DND-41 (cell line): ENCODE results near the gene SLC23A1.
A peak's percentile ranks its signal among the peaks of the same experiment; 100 is the strongest.

ENCODE experiments used
- ATAC-seq: fragments of 200-7000 bp; cut with Tn5 transposase; 3 replicates; pipeline ENCODE4 v1.9.1; 2021; ENCODE audit warnings: low read depth; ENCODE audit not compliant: insufficient read depth
- DNase-seq: peaks from one replicate; pipeline ENCODE4 v3.0.0-alpha.2; 2020
- H2AFZ ChIP-seq: 2 replicates; pipeline ENCODE4 v1.6.0; 2012; ENCODE audit warnings: low read depth, low read length
- H3K27ac ChIP-seq: 2 replicates; pipeline ENCODE4 v1.5.1; 2012; ENCODE audit warnings: low read length, inconsistent platforms
- H3K27me3 ChIP-seq: fragments of 200-600 bp; sonication (generic); 2 replicates; pipeline ENCODE4 v1.6.0; 2012; ENCODE audit warnings: low read length, mild to moderate bottlenecking, inconsistent platforms; ENCODE audit not compliant: insufficient read depth, poor library complexity
- H3K36me3 ChIP-seq: 2 replicates; pipeline ENCODE4 v1.5.1; 2012; ENCODE audit warnings: low read length, inconsistent platforms; ENCODE audit not compliant: insufficient read depth
- H3K4me1 ChIP-seq: 2 replicates; pipeline ENCODE4 v1.5.1; 2012; ENCODE audit warnings: mild to moderate bottlenecking, low read length; ENCODE audit not compliant: insufficient read depth
- H3K4me2 ChIP-seq: 2 replicates; pipeline ENCODE4 v1.6.0; 2012; ENCODE audit warnings: mild to moderate bottlenecking, moderate library complexity, low read length, inconsistent platforms; ENCODE audit not compliant: insufficient read depth
- H3K4me3 ChIP-seq, 2 experiments: fragments of 200-600 bp in 1 of 2; shearing (Covaris generic) in 1 of 2; 2 replicates each; pipeline ENCODE4 v1.5.1; 2012 to 2016; ENCODE audit warnings: inconsistent platforms in 2 of 2, low read length in 2 of 2, mild to moderate bottlenecking in 2 of 2, low read depth in 1 of 2, moderate library complexity in 1 of 2
- H3K79me2 ChIP-seq: 2 replicates; pipeline ENCODE4 v1.6.0; 2012; ENCODE audit warnings: low read length, inconsistent platforms; ENCODE audit not compliant: insufficient read depth
- H3K9ac ChIP-seq: 2 replicates; pipeline ENCODE4 v1.6.0; 2012; ENCODE audit warnings: low read depth, mild to moderate bottlenecking, inconsistent platforms, low read length, moderate library complexity
- H3K9me3 ChIP-seq: 2 replicates; pipeline ENCODE4 v1.5.1; 2012; ENCODE audit warnings: low read length, moderate library complexity, mild to moderate bottlenecking, inconsistent platforms; ENCODE audit not compliant: insufficient read depth, severe bottlenecking
- H4K20me1 ChIP-seq: 2 replicates; pipeline ENCODE4 v1.6.0; 2012; ENCODE audit warnings: low read length; ENCODE audit not compliant: insufficient read depth
- EZH2 ChIP-seq: IDR thresholded peaks from 3 replicates; pipeline ENCODE4 v1.6.1; 2012; ENCODE audit warnings: borderline replicate concordance, low read depth, mild to moderate bottlenecking, moderate library complexity, low read length, inconsistent platforms; ENCODE audit not compliant: severe bottlenecking
- TF ChIP-seq, protein P1 (sequence below): IDR thresholded peaks from 2 replicates; pipeline ENCODE4 v1.5.1; 2012; ENCODE audit warnings: borderline replicate concordance, low read length, moderate library complexity, mild to moderate bottlenecking; ENCODE audit not compliant: poor library complexity, severe bottlenecking; ENCODE audit errors: extremely low read depth

The SLC23A1 gene

DNA sequence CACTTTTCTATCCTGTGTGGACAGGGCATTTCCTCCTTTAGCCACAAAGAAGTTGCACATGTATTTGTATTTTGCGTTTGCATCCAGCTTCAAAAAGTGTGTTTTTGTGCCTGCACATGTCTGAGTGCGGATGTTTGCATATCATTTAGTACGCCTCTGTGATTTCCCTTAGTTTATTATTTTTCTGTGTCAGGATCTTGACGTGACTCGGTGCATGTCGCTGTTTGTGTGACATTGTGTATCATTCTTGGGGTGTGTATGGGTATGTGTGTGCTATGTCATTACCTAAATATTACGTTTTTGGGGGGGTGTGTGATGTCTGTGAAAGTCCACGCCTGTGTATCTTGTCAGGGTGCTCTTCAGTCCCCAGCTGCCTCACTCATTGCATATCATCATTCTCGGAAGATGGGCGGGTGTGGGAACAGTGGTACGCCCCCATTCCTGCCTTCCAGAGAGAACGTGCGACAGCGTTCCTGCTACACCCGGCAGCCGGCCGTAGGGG, 41.9 kb downstream of the SLC23A1 start:
- peaks cover 26% of the 10 kb centered on the region for H3K36me3 ChIP-seq
- no peaks in the 10 kb centered on the region for H3K27me3 ChIP-seq
- no peak for DNase-seq
- H4K20me1 ChIP-seq: peaks cover 37% of the 10 kb centered on the region
- peak overlapping the region; percentile 81 for H2AFZ ChIP-seq
- TF ChIP-seq EZH2: no peak
- TF ChIP-seq, protein P1, sequence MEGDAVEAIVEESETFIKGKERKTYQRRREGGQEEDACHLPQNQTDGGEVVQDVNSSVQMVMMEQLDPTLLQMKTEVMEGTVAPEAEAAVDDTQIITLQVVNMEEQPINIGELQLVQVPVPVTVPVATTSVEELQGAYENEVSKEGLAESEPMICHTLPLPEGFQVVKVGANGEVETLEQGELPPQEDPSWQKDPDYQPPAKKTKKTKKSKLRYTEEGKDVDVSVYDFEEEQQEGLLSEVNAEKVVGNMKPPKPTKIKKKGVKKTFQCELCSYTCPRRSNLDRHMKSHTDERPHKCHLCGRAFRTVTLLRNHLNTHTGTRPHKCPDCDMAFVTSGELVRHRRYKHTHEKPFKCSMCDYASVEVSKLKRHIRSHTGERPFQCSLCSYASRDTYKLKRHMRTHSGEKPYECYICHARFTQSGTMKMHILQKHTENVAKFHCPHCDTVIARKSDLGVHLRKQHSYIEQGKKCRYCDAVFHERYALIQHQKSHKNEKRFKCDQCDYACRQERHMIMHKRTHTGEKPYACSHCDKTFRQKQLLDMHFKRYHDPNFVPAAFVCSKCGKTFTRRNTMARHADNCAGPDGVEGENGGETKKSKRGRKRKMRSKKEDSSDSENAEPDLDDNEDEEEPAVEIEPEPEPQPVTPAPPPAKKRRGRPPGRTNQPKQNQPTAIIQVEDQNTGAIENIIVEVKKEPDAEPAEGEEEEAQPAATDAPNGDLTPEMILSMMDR: no peak
- H3K4me3 ChIP-seq: peak overlapping the region; percentile 23 to 92; a peak in 3 of 4 replicates
- H3K4me2 ChIP-seq: peak overlapping the region; percentile 95
- H3K9me3 ChIP-seq: no peaks in the 10 kb centered on the region
- peak overlapping the region; percentile 93 for H3K9ac ChIP-seq
- peak overlapping the region; percentile 60 for H3K27ac ChIP-seq
- H3K4me1 ChIP-seq: peaks cover 39% of the 10 kb centered on the region
- ATAC-seq: no peak
- H3K79me2 ChIP-seq: peaks cover 50% of the 10 kb centered on the region

DNA sequence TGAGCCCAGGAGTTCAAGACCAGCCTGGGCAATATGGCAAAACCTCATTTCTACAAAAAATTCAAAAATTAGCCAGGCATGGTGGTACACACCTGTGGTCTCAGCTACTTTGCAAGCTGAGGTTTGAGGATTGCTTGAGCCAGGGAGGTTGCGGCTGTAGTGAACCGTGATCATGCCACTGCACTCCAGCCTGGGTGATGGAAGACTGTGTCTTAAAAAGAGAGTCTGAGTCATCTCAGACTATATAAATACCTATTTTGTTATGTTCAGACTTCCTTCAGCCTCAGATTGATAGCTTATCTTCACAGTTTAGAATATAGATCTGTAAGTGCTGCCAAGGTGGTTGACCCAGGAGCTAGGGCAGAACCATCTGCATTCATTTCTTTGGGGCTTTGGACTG, 43.0 kb downstream of the SLC23A1 start:
- Histone ChIP-seq H3K4me1 (peaks cover 32% of the 10 kb centered on the region), H3K79me2 (peaks cover 38% of the 10 kb centered on the region), H3K36me3 (peaks cover 21% of the 10 kb centered on the region), H3K9me3 (no peaks in the 10 kb centered on the region), H3K9ac (no peak overlapping the region), H3K27ac (no peak overlapping the region), H2AFZ (no peak overlapping the region), H3K4me2 (no peak overlapping the region), H3K27me3 (no peaks in the 10 kb centered on the region), H3K4me3 (no peak overlapping the region), H4K20me1 (peaks cover 33% of the 10 kb centered on the region)
- ATAC-seq (no peak), DNase-seq (no peak)
- no peak for TF ChIP-seq EZH2
- TF ChIP-seq, protein P1: no peak

DNA sequence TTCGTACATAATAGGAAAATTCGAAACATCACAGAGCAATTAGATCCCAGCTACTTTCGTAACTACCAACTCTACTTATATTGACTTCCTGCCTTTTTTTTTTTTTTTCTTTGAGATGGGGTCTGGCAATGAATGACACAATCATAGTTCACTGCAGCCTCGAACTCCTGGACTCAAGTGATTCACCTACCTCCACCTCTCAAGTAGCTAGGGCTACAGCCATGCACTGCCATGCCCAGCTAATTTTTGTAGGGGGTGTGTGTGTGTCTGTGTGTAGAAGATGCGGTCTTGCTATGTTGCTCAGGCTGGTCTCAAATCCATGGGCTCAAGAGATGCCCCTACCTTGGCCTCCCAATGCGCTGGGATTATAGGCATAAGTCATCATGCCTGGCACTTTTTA, 47.3 kb downstream of the SLC23A1 start:
- Histone ChIP-seq H3K4me3 (no peak overlapping the region), H4K20me1 (peaks cover 22% of the 10 kb centered on the region; the same call in 1 of the 2 replicates), H3K27me3 (no peaks in the 10 kb centered on the region), H2AFZ (no peak overlapping the region), H3K4me2 (no peak overlapping the region), H3K9ac (no peak overlapping the region), H3K4me1 (peaks cover 2% of the 10 kb centered on the region), H3K27ac (no peak overlapping the region), H3K9me3 (no peaks in the 10 kb centered on the region), H3K79me2 (no peaks in the 10 kb centered on the region), H3K36me3 (peaks cover 24% of the 10 kb centered on the region)
- TF ChIP-seq, protein P1: no peak
- TF ChIP-seq EZH2: no peak
- DNase-seq: no peak
- peak; percentile 25; the same call in 1 of the 3 replicates for ATAC-seq
